Stimulated activated naive B cell treated with anti-CD40 and anti-IgM and Interleukin-4, amounts not matched to agents 10 μg/mL and 1 μg/mL and 100 μg/mL, for 72 hours (primary cell): Measurements from ENCODE around the gene ERBIN.
"Not testable (repeated sequence)": the region's sequence is repeated elsewhere in the genome, so short reads cannot be mapped to it uniquely, and the experiment has no call there.

Source experiments
- ATAC-seq, 2 donors: fragments of 150-1000 bp; cut with Tn5 transposase; replicated peaks; 2 replicates each; pipeline ENCODE4 v1.10.0; 2021; ENCODE audit warnings: moderate library complexity in 1 of 2
- DNase-seq: peaks from one replicate; pipeline ENCODE4 v3.0.0; 2021
- H3K27ac Mint-ChIP-seq: one replicate; pipeline ENCODE4 v1.8.0; 2022; ENCODE audit warnings: mild to moderate bottlenecking, mixed read lengths
- H3K27me3 Mint-ChIP-seq, 2 donors: one replicate each; pipeline ENCODE4 v1.8.0; 2022; ENCODE audit warnings: mixed read lengths in 2 of 2
- H3K36me3 Mint-ChIP-seq, 2 donors: one replicate each; pipeline ENCODE4 v1.8.0; 2022; ENCODE audit warnings: mixed read lengths in 2 of 2, mild to moderate bottlenecking in 1 of 2
- H3K4me1 Mint-ChIP-seq, 2 donors: one replicate each; pipeline ENCODE4 v1.8.0; 2022; ENCODE audit warnings: mixed read lengths in 2 of 2, mild to moderate bottlenecking in 1 of 2
- H3K4me3 Mint-ChIP-seq, 2 donors: one replicate each; pipeline ENCODE4 v1.8.0; 2022; ENCODE audit warnings: mild to moderate bottlenecking in 2 of 2, mixed read lengths in 2 of 2, moderate library complexity in 1 of 2
- H3K9me3 Mint-ChIP-seq, 2 donors: one replicate each; pipeline ENCODE4 v1.8.0; 2022; ENCODE audit warnings: mixed read lengths in 2 of 2, mild to moderate bottlenecking in 1 of 2

ERBIN gene

DNA sequence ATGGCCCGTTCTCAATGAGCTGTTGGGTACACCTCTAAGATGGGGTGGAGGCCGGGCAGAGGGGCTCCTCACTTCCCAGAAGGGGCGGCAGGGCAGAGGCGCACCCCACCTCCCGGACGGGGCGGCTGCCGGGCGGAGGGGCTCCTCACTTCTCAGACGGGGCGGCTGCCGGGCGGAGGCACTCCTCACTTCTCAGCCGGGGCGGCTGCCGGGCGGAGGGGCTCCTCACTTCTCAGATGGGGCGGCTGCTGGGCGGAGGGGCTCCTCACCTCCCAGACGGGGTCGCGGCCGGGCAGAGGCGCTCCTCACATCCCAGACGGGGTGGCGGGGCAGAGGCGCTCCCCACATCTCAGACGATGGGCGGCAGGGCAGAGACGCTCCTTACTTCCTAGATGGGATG is 31.3 kb downstream of the ERBIN start:
- DNase-seq, H3K27me3 Mint-ChIP-seq, H3K4me3 Mint-ChIP-seq, H3K27ac Mint-ChIP-seq, ATAC-seq, H3K9me3 Mint-ChIP-seq: not testable (repeated sequence)
- Mint-ChIP-seq H3K4me1 (peaks cover 24 to 60% of the 10 kb centered on the region in 2 donors), H3K36me3 (peaks cover 10 to 16% of the 10 kb centered on the region in 2 donors)

- Mint-ChIP-seq H3K9me3 (peaks cover 0 to 3% of the 10 kb centered on the region in 2 donors), H3K4me1 (peaks cover 24 to 53% of the 10 kb centered on the region in 2 donors), H3K4me3 (no peak overlapping the region), H3K27me3 (no peaks in the 10 kb centered on the region), H3K27ac (peak overlapping the region; percentile 56), H3K36me3 (peaks cover 12 to 24% of the 10 kb centered on the region in 2 donors)
- no peak for DNase-seq
- peak; percentile 95 to 100 for ATAC-seq
Observed at GRCh38 chr5:65961633-65962032, 35.3 kb downstream of the ERBIN start.

DNA sequence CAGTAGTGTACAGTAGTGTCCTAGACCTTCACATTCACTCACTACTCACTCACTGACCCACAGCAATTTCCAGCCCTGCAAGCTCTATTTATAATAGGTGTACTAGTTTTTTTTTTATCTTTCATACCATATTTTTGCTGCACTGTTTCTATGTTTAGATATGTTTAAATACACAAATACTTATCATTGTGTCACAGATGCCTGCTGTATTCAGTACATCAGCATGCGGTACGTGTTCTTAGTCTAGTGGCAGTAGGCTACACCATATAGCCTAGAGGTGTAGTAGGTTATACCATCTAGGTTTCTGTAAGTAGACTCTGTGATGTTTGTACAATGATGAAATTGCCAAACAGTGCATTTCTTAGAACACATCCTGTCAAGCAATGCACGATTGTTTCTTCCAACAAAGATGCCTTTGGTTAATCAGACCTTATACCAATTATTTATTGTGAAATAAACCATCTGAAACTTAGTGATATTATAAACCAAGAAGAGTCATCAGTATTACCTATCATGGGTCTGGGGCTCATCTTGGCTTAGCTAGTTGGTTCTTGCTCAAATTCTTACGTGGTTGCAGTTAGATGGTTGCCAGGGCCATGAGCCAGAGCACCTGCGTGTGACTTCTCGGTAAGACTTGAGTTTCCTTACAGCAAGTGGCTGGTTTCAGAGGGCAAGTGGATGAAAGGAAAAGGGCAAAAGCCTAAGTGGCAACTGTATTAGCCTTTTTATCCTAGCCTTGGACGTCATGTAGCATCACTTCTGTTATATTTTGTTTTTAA is 41.1 kb downstream of the ERBIN start:
- no peaks in the 10 kb centered on the region for H3K9me3 Mint-ChIP-seq
- no peak overlapping the region for H3K27ac Mint-ChIP-seq
- no peak for DNase-seq
- peaks cover 5 to 17% of the 10 kb centered on the region in 2 donors for H3K36me3 Mint-ChIP-seq
- H3K4me3 Mint-ChIP-seq = no peak overlapping the region
- H3K4me1 Mint-ChIP-seq = peaks cover 34 to 67% of the 10 kb centered on the region in 2 donors
- no peaks in the 10 kb centered on the region for H3K27me3 Mint-ChIP-seq
- ATAC-seq = no peak

GRCh38 chr5:65969539-65970393 is 43.4 kb downstream of the ERBIN start:
- Mint-ChIP-seq H3K4me1 (peaks cover 33 to 58% of the 10 kb centered on the region in 2 donors), H3K9me3 (no peaks in the 10 kb centered on the region), H3K27ac (no peak overlapping the region)

GRCh38 chr5:65970481-65971367 is 44.3 kb downstream of the ERBIN start:
- peak overlapping the region; percentile 71 for H3K27ac Mint-ChIP-seq
- no peak for ATAC-seq
- peaks cover 13 to 19% of the 10 kb centered on the region in 2 donors for H3K36me3 Mint-ChIP-seq
- H3K27me3 Mint-ChIP-seq = no peaks in the 10 kb centered on the region
- peaks cover 33 to 54% of the 10 kb centered on the region in 2 donors for H3K4me1 Mint-ChIP-seq
- H3K4me3 Mint-ChIP-seq = no peak overlapping the region
- DNase-seq = no peak
- no peaks in the 10 kb centered on the region for H3K9me3 Mint-ChIP-seq

More at GRCh38 chr5:65969539-65970393, 43.4 kb downstream of the ERBIN start:
- ATAC-seq = no peak
- DNase-seq = no peak
- H3K36me3 Mint-ChIP-seq = peaks cover 13 to 18% of the 10 kb centered on the region in 2 donors
- no peak overlapping the region for H3K4me3 Mint-ChIP-seq
- no peaks in the 10 kb centered on the region for H3K27me3 Mint-ChIP-seq

DNA sequence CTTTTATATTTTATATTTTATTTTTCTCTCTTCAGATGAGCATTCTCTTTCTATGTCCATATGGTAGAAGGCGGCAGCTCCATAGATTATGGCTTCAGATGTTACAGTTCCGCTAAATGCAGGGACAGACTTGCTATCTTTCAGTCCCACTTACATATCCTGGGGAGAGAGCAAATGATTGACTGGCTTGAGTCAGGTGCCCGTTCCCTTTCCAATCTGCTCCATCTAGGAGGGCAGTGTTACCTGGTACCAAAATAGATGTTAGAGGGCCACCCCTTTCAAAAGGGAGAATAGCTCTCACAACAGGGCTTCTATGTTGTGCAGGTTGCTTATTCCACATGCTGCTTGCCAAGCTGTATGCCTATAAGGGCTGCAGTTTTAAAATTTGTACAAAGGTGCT is 45.3 kb downstream of the ERBIN start:
- H3K9me3 Mint-ChIP-seq = peaks cover 0 to 1% of the 10 kb centered on the region in 2 donors
- DNase-seq (no peak), ATAC-seq (no peak)
- no peak overlapping the region for H3K27ac Mint-ChIP-seq
- H3K36me3 Mint-ChIP-seq = peaks cover 13 to 21% of the 10 kb centered on the region in 2 donors
- peaks cover 32 to 52% of the 10 kb centered on the region in 2 donors for H3K4me1 Mint-ChIP-seq
- no peak overlapping the region for H3K4me3 Mint-ChIP-seq
- no peaks in the 10 kb centered on the region for H3K27me3 Mint-ChIP-seq

DNA sequence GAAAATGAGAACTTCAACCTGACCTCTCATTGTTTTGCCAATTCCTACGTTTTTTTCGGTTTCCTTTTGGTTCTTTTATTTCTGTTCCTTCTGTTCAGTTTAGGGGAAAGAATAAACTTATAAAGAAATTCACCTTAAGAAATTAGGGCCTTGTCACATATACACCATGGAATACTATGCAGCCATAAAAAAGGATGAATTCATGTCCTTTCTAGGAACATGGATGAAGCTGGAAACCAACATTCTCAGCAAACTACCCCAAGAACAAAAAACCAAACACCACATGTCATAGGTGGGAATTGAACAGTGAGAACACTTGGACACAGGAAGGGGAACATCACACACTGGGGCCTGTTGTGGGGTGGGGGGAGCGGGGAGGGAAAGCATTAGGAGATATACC is 46.5 kb downstream of the ERBIN start:
- H3K9me3 Mint-ChIP-seq, DNase-seq, H3K27ac Mint-ChIP-seq, ATAC-seq, H3K4me3 Mint-ChIP-seq, H3K27me3 Mint-ChIP-seq: not testable (repeated sequence)
- Mint-ChIP-seq H3K4me1 (peaks cover 29 to 43% of the 10 kb centered on the region in 2 donors), H3K36me3 (peaks cover 16 to 18% of the 10 kb centered on the region in 2 donors)

DNA sequence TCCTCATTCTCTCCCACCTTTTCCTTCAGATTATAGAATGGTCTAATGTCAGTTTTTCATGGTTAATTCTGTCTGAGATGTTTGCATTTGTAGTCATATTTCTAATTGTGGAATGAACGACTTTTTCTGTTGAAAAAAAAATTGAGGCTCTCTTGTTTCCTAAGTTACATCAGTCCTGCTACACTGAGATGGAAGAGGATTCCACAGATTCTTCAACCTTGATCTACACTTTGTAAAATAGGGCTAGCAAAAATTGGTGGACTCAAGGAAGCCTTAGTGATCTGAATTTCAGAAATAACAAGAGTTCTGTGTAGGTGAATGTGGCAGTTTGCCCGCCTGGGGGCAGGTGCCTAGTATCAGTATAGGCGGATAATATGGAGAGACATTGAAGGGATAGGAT is 51.9 kb downstream of the ERBIN start:
- H3K27ac Mint-ChIP-seq = peak overlapping the region; percentile 56
- DNase-seq = no peak
- H3K4me1 Mint-ChIP-seq = peaks cover 22 to 34% of the 10 kb centered on the region in 2 donors
- no peaks in the 10 kb centered on the region for H3K27me3 Mint-ChIP-seq
- ATAC-seq = no peak
- peaks cover 21 to 24% of the 10 kb centered on the region in 2 donors for H3K36me3 Mint-ChIP-seq
- no peak overlapping the region for H3K4me3 Mint-ChIP-seq
- peaks cover 3 to 4% of the 10 kb centered on the region in 2 donors for H3K9me3 Mint-ChIP-seq

DNA sequence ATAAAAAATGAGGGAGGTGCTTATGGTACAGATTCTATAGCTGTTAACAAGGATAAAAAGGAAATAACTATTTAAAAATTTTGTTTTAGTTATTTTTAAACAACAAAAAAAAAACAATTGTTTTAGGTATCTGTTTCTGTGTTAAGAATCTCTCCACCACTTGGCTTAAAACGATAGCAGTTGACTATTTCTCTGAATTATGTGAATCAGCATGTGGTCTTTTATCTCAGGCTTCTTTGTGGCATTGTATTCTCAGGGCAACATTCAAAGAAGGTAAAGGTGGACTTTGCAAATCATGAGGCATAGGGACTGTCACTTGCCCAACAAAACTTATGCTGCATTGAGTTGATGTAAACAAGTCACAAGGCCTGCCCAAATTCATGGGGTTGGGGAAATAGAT is 55.2 kb downstream of the ERBIN start:
- Mint-ChIP-seq H3K27ac (no peak overlapping the region), H3K4me1 (peaks cover 29 to 58% of the 10 kb centered on the region in 2 donors), H3K27me3 (no peaks in the 10 kb centered on the region), H3K36me3 (peaks cover 22 to 23% of the 10 kb centered on the region in 2 donors), H3K4me3 (no peak overlapping the region), H3K9me3 (peaks cover 2 to 4% of the 10 kb centered on the region in 2 donors)
- DNase-seq = no peak
- ATAC-seq = no peak

GRCh38 chr5:65981969-65982619 is 55.7 kb downstream of the ERBIN start:
- DNase-seq (no peak), ATAC-seq (no peak)
- Mint-ChIP-seq H3K4me3 (no peak overlapping the region), H3K27me3 (no peaks in the 10 kb centered on the region), H3K9me3 (peaks cover 2 to 4% of the 10 kb centered on the region in 2 donors), H3K36me3 (peaks cover 22 to 23% of the 10 kb centered on the region in 2 donors), H3K27ac (no peak overlapping the region), H3K4me1 (peaks cover 29 to 58% of the 10 kb centered on the region in 2 donors)

DNA sequence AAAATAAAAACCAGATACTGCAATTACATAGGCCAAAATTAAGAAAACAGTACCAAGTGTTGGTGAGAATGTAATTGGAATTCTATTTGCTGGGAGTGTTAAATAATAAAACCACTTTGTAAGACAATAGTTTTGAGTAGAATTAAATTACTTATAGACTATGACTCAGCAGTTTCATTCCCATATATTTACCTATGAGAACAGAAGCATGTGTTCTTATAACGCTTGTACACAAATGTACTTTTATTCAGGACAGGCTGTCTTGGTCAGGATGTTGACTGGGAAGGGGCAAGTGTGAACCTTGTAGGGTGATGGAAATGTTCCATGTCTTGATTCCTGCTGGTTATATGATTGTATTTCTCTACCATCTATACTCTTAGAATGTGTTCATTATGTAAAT is 56.3 kb downstream of the ERBIN start:
- Mint-ChIP-seq H3K9me3 (peaks cover 2 to 4% of the 10 kb centered on the region in 2 donors), H3K4me3 (no peak overlapping the region), H3K27me3 (no peaks in the 10 kb centered on the region), H3K4me1 (peaks cover 29 to 58% of the 10 kb centered on the region in 2 donors), H3K36me3 (peaks cover 22 to 23% of the 10 kb centered on the region in 2 donors), H3K27ac (no peak overlapping the region)
- ATAC-seq (no peak), DNase-seq (no peak)

DNA sequence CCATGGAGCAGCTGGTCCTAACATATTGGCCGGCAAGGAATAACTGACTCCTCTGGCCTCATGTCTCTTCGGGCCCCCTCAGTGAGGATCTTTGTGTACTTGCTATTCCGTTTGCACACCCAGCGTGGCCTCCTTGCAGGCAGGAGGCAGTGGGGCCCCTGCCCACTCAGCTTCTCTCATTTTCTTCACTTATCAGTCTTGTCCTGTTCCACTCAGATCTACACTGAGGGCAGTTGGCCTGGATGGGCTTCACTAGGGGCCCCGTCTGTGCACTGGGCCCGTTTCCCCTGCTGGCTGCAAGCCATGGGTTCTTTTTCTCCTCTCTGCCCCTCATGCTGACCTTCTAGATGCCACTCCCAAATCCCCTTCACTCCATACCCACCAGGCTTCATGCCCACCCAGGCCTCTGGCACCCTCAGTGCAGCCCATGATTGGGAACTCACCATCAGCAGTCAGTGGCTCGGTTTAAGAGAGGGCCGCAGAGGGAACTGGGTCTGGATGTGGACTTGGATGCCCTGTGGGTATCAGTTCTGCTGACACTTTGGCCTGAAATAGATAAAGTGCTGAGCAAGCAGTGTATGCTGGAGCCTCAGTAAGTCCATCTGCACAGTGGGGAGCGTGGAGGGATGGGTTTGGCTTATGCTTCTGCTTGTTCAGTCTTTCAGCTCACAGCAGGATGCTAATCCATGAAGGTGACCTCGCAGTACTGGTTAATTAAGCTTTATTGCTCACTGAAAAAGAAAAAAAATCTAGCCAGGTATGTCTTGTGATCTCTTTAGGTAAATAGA is 57.9 kb downstream of the ERBIN start:
- Mint-ChIP-seq H3K27ac (no peak overlapping the region), H3K4me1 (peaks cover 29 to 54% of the 10 kb centered on the region in 2 donors), H3K4me3 (no peak overlapping the region), H3K36me3 (peaks cover 14 to 20% of the 10 kb centered on the region in 2 donors), H3K9me3 (peaks cover 3 to 4% of the 10 kb centered on the region in 2 donors), H3K27me3 (no peaks in the 10 kb centered on the region)
- no peak for DNase-seq
- ATAC-seq = no peak

DNA sequence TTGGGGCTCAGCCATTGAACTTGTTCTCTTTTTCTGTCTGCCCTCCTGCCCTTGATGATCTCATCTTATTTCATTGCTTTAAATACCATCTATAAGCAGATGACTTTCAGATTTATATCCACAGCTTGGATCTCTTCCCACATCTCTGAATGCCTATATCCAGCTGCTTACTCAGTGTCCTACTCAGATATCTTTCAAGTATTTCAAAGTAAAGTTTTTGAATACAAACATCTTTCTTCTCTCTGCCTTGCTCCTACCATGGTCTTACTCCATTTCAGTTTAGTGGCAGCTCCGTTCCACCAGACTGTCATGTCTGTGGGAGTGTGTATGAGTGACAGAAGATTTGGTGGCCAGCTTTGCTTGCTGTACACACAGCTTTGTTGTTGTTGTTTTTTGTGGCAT is 59.7 kb downstream of the ERBIN start:
- H3K9me3 Mint-ChIP-seq = peaks cover 0 to 1% of the 10 kb centered on the region in 2 donors
- H3K36me3 Mint-ChIP-seq = peaks cover 17 to 22% of the 10 kb centered on the region in 2 donors
- peak overlapping the region; percentile 52 for H3K27ac Mint-ChIP-seq
- DNase-seq = no peak
- H3K27me3 Mint-ChIP-seq = no peaks in the 10 kb centered on the region
- H3K4me1 Mint-ChIP-seq = peaks cover 28 to 51% of the 10 kb centered on the region in 2 donors
- no peak for ATAC-seq
- H3K4me3 Mint-ChIP-seq = no peak overlapping the region
